Kasumi-1 (cell line): ENCODE measurements around the gene ILK.

Source experiments
- DNase-seq, 2 experiments: peaks; one replicate each; lab custom pipeline; 2025; lab: John Stamatoyannopoulos, UW

Gene ILK

GRCh38 chr11:6606471-6607189 lies 3.1 kb downstream of the ILK start:
- peak; percentile 63 to 67 for DNase-seq

- DNase-seq: no peak
These were observed 3.7 kb downstream of the ILK start for GRCh38 chr11:6607190-6607795.

GRCh38 chr11:6608011-6608410 lies 4.4 kb downstream of the ILK start:
- no peak for DNase-seq

- DNase-seq: no peak
These were observed 5.3 kb downstream of the ILK start for GRCh38 chr11:6608726-6609501.

GRCh38 chr11:6609502-6610015 lies 6.0 kb downstream of the ILK start:
- DNase-seq: no peak

GRCh38 chr11:6610591-6610990 lies 7.0 kb downstream of the ILK start:
- no peak for DNase-seq

- peak in 1 of 2 experiments; percentile 43 for DNase-seq
These were observed 7.8 kb downstream of the ILK start for GRCh38 chr11:6611092-6611962.

- no peak for DNase-seq
These were observed 8.3 kb downstream of the ILK start for GRCh38 chr11:6611963-6612212.

GRCh38 chr11:6612213-6613041 lies 8.9 kb downstream of the ILK start, which contains the start of gene TAF10:
TAF10 (minus strand) TSS chr11:6612216; CDS start chr11:6612189, 27 bp downstream.
- peak; percentile 93 to 96 for DNase-seq

- no peak for DNase-seq
These were observed 9.9 kb downstream of the ILK start for GRCh38 chr11:6613496-6613895.

- no peak for DNase-seq
These were observed 10.9 kb downstream of the ILK start for GRCh38 chr11:6614446-6614845.

GRCh38 chr11:6615046-6615445 lies 11.5 kb downstream of the ILK start:
- DNase-seq: no peak

GRCh38 chr11:6615882-6616585 lies 12.5 kb downstream of the ILK start:
- DNase-seq: no peak

GRCh38 chr11:6616596-6617250 lies 13.1 kb downstream of the ILK start:
- DNase-seq: no peak

GRCh38 chr11:6617315-6617781 lies 13.8 kb downstream of the ILK start:
- DNase-seq: peak in 1 of 2 experiments; percentile 16

- peak; percentile 93 to 94 for DNase-seq
These were observed 14.8 kb downstream of the ILK start for GRCh38 chr11:6618117-6619003.

- DNase-seq: peak; percentile 93 to 97
These were observed 15.6 kb downstream of the ILK start, which contains the start of gene TPP1 for GRCh38 chr11:6619004-6619745. TPP1 (minus strand) TSS chr11:6619422; CDS start chr11:6619400, 22 bp downstream.

- no peak for DNase-seq
These were observed 17.1 kb downstream of the ILK start for GRCh38 chr11:6620636-6621035.
